DMS114 treated with DMSO at 0.1 percent for 48 hours (cell line): ENCODE data around the gene KRABD2.
"Not testable (repeated sequence)": the region's sequence is repeated elsewhere in the genome, so short reads cannot be mapped to it uniquely, and the experiment has no call there.

ENCODE experiments used
- DNase-seq: peaks from one replicate; lab custom pipeline; 2025; ENCODE audit not compliant: unreplicated experiment; lab: John Stamatoyannopoulos, UW

KRABD2 gene

DNA sequence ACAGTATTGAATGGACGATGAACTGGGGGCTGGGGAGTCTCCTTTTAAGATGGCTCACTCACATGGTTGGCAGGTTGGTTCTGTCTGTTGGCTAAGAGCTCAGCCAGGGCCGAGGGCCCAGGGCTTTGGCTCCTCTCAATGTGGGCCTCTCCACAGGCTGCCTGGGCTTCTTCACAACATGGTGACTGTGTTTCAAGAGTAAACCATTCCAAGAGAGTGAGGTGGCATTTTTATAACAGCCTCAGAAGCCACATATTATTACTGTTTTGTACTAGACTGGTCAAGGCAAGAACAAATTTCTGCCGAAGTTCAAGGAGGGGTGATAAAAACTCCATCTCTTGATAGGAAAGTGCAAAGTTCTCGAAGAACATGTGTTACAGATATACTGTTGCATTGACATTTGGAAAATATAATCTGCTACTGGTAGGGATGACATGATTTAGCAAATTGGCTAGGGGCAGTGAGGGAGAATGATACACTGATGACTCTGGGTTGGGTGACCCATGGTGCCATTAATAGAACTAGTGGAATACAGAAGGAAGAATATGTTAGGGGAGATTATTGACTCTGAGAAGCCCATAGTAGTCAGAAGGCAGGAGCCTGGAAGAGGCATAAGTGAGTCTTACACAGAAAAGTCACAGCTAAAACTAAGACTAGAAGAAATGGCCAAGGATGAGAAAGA lies 13.7 kb downstream of the KRABD2 start:
- no peak for DNase-seq

DNA sequence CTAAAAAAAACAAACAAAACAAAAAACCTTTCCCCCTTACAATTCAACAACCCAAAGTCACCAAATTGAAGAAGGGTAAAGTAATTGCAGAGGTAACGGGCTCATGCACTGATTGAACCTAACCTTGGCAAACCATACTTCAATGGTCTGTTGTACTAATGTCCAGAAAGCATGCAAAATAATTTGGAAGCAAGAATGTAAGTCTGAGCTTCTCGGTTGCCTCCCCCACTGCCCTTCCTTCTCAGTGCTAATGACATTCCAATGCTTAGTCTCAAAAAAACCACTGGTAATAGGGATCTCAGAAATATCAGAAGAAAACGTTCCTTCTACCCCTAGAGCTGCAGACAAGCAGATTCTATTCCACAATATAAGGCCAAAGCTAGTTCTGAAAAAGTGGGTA lies 15.8 kb downstream of the KRABD2 start:
- no peak for DNase-seq

DNA sequence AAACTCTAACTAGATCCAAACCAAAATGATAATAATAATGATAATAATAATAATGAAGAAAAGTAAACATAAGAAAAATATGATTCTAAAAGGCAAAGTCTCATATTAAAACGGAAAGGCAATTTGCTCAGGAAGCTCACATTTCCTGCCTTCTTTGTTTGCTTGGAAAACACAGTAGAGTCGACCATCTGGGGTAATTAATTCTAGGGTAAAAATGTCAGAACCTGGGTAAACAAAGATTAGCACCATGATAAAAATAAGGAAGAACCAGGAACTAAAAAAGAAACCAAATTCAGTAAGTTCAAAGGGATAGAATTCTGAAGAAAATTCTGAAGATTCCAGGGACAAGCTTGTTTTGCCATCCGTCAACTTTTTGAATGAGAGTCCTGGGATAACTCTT lies 16.2 kb downstream of the KRABD2 start:
- no peak for DNase-seq

DNA sequence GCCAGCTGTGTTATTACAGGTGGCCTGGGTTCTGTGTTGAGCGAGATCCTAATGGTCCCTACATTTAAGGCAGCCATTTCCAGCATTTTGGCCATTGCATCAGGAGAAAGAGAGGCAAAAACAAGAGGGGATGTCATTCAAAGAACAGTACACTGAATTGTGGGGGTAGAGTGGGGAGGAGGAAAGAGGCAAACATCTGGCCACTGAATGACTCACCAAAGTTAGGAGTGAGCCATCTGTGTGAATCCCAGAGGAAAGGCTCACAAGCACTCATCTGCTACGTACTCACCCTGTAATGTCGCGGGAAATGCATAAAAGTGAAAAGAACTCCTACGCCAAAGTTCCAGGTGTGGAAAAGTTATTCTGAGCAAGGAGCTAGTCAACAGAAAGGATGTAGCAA lies 16.7 kb downstream of the KRABD2 start:
- no peak for DNase-seq

DNA sequence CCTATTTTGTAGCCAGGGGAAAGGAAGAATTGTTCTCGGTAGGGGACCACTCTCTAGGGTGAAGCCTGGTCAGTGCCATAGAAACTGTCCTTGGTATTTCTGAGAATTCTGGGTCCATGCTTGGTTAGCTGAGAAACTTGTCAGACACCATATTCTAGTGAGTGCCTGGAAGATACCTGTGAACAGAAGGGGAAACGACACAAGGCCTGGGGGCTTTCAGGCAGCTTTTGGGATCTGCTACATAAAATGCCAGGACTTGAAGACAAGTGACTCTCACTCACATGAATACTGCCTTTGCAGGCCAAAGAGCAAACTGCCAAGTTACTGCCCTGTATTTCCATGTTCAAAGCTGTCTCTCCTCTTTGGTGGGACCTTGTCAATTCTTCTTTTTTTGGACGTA lies 18.6 kb downstream of the KRABD2 start:
- no peak for DNase-seq

DNA sequence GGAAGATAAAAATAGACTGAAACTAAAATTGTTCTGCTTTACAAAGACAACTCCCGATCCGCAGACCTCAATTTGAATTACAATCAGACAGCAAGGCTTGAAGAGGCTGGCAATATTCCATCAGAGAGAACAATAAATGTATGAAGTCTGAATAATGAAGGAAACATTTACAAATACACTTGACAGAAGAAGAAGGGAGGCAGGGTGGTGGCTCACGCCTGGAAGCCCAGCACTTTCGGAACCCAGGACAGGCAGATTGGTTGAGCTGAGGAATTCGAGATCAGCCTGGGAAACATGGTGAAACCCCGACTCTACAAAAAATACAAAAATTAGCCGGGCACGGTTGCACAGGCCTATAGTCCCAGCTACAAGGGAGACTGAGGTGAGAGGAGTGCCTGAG lies 22.3 kb downstream of the KRABD2 start:
- DNase-seq: no peak

DNA sequence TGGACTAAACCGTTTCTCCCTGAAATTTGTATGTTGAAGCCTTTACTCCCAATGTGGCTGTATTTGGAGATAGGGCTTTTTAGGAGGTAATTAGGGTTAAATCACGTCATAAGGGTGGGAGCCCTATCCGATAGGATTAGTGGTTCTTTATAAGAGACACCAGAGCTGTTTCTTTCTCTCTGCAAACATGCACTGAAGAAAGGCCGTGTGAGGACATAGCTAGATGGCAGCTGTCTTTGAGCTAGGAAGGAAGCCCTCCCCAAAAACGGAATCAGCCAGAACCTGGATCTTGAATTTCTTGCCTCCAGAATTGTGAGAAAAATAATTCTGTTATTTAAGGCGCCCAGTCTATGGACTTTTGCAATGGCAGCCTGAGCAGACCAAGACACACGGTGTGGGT lies 22.8 kb downstream of the KRABD2 start:
- DNase-seq: no peak

DNA sequence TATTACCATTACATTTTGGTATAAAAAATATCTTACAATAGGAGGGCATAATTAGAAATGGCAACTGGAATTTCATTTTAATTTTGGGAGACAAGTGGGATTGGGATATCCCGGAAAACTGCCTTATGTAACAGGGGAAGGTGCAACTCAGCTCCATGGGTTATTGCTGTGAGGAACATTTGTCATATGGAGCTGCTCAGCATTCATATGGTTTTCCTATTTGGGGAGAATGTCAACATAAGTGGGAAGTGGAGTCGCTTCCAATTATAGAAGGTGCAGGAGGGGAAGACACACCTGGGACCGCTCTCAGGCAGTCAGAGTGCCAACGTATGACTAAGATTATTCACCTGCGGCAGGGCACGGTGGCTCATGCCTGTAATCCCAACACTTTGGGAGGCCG lies 26.2 kb downstream of the KRABD2 start:
- no peak for DNase-seq

DNA sequence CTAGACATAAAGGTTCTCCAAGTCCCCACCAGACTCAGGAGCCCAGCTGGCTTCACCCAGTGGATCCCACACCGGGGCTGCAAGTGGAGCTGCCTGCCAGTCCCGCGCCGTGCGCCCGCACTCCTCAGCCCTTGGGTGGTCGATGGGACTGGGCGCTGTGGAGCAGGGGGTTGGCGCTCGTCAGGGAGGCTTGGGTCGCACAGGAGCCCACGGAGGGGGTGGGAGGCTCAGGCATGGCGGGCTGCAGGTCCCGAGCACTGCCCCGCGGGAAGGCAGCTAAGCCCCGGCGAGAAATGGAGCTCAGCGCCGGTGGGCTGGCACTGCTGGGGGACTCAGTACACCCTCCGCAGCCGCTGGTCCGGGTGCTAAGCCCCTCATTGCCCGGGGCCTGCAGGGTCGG lies 29.5 kb downstream of the KRABD2 start:
- DNase-seq: not testable (repeated sequence)

DNA sequence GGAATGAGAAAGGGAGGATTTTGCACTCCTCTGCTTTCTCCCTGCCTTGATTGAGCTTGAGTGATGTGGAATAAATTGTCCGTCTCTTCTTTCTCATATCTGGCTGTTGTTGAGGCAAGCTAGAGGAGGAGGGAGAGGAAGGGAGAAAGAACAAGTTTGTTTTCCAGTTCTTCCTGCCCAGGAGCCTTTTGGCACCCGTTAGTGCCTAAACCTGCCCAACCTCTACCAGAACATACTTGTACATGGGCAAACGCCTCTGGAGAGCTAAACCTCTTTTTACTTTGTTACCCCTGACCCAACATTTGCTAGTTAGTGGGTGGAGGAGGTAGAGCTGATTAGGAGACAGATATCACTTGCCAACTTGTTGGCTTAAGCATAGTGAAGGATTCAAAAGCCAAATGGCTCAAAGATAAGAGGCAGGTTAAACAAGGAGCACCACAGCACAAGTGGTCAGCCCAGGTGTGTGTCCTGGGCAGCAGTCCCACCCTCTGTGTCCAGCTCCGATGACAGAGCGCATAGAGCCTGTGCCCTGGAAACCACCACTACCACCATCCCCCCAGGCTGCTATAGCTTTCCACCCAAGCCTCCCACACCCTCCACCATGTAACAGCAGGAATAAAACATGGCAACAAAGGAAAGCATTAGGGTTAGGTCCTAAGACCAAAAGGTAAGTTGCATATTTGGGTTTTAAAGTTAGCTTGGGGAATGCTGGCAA lies 30.4 kb downstream of the KRABD2 start:
- no peak for DNase-seq

DNA sequence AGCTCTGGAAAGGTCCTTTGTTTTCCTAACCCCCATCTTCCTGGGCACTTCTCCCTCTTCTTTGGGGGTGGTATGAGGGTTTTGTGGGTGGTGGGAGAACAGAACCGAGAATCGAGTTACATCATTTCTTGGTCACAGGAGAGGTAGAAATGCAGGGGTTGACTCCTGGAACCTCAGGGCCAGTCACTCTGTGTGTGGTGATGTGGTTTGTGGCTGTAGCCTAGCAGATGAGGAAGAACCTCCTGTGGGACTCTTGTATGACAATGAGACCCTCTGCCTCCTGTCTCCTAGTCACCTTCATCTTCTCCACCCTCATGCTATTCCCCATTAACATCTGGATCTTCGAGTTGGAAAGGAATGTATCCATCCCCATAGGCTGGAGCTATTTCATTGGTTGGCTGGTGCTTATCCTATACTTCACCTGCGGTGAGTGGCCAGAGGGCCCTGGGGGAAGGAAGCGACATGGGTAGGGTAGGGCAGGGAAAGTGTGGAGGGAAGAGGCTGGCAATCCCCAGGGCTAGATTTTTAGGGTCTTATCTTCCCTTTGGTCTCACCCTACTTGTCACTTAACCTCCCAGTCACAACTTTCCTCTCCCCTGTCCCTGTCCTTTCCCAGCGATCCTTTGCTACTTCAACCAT lies 31.3 kb downstream of the KRABD2 start:
- no peak for DNase-seq

DNA sequence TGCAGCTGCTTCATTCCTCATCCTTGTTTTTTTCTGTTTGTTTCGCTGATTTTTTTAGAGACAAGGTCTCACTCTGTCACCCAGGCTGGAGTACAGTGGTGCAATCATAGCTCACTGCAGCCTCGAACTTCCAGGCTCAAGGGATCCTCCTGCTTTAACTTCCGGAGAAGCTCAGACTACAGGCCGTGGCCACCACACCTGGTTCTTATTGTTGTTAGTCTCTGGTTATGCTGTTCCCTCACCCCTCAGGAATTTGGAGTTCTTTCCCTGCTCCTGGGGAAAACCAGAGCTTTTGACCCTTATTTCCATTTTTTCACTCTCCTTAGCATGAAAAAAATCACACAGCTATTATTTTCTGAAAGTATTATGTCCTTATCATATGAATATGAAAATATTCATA lies 35.0 kb downstream of the KRABD2 start:
- DNase-seq: no peak

DNA sequence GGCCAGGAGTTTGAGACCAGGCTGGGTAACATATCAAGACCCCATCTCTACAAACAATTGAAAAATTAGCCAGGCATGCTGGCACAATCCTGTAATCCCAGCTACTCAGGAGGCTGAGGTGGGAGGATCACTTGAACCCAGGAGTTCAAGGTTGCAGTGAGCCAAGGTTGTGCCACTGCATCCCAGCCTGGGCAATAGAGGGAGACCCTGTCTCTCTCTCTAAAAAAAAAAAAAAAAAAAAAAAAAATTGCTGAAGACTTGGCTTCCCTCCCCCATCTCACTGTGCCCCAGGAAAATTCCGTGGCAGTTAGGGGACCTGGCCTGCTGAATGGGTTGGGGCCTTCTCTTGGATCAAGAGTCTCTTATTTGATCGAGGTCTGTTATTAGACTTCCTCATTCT lies 37.0 kb downstream of the KRABD2 start, which contains the start of gene ODF4:
ODF4 (plus strand) TSS at position 301 of the 400 bp plus-strand sequence. CDS start 212 bp downstream, outside the sequence.
- no peak for DNase-seq

DNA sequence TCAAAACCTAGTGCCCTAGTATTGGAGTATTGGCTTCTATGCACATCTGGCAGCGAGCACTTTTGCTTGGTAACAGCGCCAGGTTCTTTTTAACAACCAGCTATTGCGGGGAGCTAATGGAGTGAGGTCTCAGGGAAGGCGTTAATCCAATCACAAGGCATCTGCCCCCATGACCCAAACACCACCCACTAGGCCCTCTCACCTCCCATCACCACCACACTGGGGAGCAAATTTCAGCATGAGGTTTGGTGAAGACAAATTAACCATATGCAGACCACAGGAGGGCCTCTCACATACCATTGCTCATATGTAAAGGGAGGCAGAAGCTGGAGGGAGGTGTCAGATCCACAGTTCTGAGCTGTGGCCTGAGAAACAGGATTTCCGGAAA lies 37.8 kb downstream of the KRABD2 start:
- no peak for DNase-seq

DNA sequence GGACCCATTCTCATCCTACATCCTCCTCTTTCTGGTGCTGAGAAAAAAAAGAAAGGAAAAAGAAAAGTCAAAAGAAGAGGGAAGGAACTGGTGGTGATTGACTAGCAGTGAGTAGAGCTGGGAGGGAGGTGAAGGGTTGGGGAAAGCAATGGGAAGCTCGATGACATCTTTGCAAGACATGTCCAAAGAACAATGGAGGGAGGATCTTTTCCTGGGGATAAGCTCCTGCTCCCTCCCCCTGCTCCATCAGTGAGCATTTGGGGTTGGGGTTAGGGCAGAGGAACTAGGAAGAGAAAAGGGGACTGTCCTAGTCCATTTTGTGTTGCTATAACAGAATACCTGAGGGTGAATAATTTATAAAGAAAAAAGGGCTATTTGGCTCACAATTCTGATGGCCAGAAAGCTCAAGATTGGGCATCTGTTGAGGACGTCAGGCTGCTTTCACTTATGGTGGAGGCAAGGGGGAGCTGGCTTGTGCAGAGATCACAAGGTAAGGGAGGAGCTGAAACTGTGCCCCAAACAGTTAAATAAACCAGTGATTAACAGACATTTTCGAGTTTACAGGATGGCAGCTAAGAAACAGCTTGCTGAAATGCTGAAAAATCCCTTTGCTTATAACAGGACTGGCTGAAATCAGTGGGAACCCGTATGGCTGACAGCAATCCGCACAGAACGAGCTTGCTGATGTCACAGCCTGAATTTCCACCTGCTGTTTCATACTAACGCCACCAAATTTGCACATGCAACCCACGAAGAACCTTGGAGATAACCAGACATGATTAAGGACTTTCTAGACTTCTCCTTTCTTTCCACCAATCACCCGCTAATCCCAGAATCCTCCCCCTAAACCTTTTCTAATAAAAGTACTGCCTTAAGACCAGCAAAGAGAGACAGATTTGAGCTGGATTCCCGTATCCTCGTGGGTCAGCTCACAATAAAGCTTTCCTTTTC lies 38.4 kb downstream of the KRABD2 start:
- DNase-seq: no peak

DNA sequence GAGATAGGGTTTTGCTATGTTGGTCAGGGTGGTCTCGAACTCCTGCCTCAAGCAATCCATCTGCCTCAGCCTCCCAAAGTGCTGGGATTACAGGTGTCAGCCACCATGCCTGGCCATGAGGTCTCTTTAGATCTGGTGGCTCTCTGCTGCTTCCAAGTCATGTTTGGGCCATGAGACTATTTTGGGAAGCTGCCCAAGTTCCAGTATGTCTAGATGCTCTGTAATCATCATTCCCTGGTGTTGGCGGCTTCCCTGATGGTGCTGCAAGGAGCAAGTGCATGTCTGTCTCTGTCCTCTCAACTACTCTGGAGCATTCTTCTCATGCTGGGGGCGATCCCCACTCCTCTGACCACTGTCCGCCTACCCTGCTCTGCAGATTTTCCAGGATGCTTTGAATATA lies 43.2 kb downstream of the KRABD2 start:
- DNase-seq: no peak

DNA sequence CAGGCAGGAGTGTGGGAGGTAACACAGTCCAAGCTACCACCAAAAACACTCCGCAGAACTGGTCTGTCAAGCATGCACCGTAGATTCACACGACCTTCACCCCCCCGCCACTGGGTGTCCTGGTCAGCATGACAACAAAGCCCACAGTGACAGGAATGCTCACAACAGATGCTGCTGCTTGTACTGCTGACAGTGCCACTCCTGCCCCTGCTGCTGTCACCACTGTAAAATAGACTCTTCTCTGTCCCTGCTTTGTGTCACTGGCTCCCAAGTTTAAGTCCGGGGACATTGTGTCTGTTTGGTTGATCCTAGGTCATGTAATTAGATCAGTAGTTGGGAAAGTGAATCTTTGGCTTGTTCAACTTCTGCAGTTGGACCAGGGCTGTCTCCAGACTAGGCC lies 43.8 kb downstream of the KRABD2 start:
- DNase-seq: no peak

DNA sequence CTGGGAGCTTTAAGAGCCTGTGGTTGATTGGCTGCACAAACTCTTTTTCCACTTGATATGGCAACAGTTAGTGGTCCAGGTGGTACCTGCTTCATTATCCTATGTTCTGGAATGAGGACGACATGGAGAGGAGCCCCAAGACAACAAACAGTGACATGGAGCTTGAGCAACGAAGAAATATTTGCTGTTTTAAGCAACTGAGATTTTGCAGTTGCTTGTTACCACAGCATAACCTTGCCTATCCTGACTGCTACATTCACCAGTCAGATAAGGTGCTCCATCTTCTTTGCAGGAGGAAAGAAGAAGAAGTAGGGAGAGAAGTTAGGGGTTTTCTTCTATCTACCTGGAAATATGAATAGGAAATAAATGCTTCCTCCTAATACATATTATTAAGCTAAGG lies 44.4 kb downstream of the KRABD2 start:
- no peak for DNase-seq

DNA sequence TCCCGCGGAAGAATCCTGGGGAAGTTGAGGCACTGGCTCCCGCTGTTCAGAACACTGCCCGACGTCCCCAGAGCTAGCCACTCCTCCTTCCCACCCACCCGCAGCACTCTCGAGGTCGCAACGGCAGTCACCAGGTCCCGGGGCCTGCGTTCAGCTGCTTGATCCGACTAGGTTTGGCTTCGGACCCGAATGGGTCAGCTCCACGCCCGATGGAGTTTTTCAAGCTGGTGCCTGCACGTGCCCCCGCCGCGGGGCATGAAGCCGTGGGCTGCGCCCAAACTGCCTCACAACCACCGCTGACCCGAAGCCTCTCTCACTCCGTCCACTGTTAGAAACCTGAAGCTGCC lies 49.2 kb downstream of the KRABD2 start:
- no peak for DNase-seq
